Limb (tissue), 2 donors: Measurements from ENCODE around the gene AGAP3.

Experiments
- DNase-seq, 2 donors: peaks; one replicate each; pipeline ENCODE4 v3.0.0-alpha.2; 2016; ENCODE audit errors: extremely low spot score in 2 of 2

Gene AGAP3

GRCh38 chr7:151087245-151088018 is 1.2 kb downstream of the AGAP3 start:
- DNase-seq, result peak in 1 of 2 donors; percentile 57

GRCh38 chr7:151088019-151088855 is 2.0 kb downstream of the AGAP3 start:
- DNase-seq, result no peak

GRCh38 chr7:151088856-151089699 is 2.8 kb downstream of the AGAP3 start:
- DNase-seq, result peak in 1 of 2 donors; percentile 63

GRCh38 chr7:151089893-151090730 is 3.8 kb downstream of the AGAP3 start:
- no peak for DNase-seq

- no peak for DNase-seq
Observed at GRCh38 chr7:151091003-151091402, 4.7 kb downstream of the AGAP3 start.

- DNase-seq, result no peak
Observed at GRCh38 chr7:151091431-151091830, 5.2 kb downstream of the AGAP3 start.

- DNase-seq, result no peak
Observed at GRCh38 chr7:151091988-151092387, 5.7 kb downstream of the AGAP3 start.

- DNase-seq, result no peak
Observed at GRCh38 chr7:151093748-151094147, 7.5 kb downstream of the AGAP3 start.

GRCh38 chr7:151094675-151095074 is 8.4 kb downstream of the AGAP3 start:
- no peak for DNase-seq

GRCh38 chr7:151095123-151095797 is 9.0 kb downstream of the AGAP3 start:
- no peak for DNase-seq

- DNase-seq, result no peak
Observed at GRCh38 chr7:151095828-151096475, 9.7 kb downstream of the AGAP3 start.

- DNase-seq, result no peak
Observed at GRCh38 chr7:151099486-151100211, 13.4 kb downstream of the AGAP3 start.

- no peak for DNase-seq
Observed at GRCh38 chr7:151100921-151101320, 14.6 kb downstream of the AGAP3 start.

- DNase-seq, result no peak
Observed at GRCh38 chr7:151101621-151102396, 15.5 kb downstream of the AGAP3 start.

- DNase-seq, result no peak
Observed at GRCh38 chr7:151102991-151103390, 16.7 kb downstream of the AGAP3 start.

GRCh38 chr7:151103973-151104372 is 17.7 kb downstream of the AGAP3 start:
- no peak for DNase-seq

- DNase-seq, result no peak
Observed at GRCh38 chr7:151104411-151105235, 18.3 kb downstream of the AGAP3 start.
